Common myeloid progenitor, CD34-positive (primary cell): ENCODE results near the gene RBM46.
"Not testable (repeated sequence)": the region's sequence is repeated elsewhere in the genome, so short reads cannot be mapped to it uniquely, and the experiment has no call there.

Source experiments
- CTCF ChIA-PET: fragments of 350-600 bp; sonication (Branson Sonifier 250); formaldehyde crosslinking; loops from one replicate; lab custom pipeline; 2021; ENCODE audit warnings: antibody characterized with exemption; lab: Charles Lee
- POLR2A ChIA-PET: fragments of 350-600 bp; sonication (Branson Sonifier 250); formaldehyde crosslinking; loops from one replicate; lab custom pipeline; 2021; ENCODE audit warnings: antibody characterized with exemption; lab: Charles Lee
- DNase-seq, 3 donors: peaks; one replicate each; pipeline versions ENCODE4 v3.0.0 to v3.0.0-alpha.2; 2013
- H3K27ac ChIP-seq, 2 experiments: 1 replicate in 1 of 2; 2 replicates in 1 of 2; pipeline ENCODE4 v1.7.0; 2013; ENCODE audit warnings: inconsistent platforms in 2 of 2, low read length in 2 of 2, mild to moderate bottlenecking in 2 of 2, low read depth in 1 of 2, moderate library complexity in 1 of 2; ENCODE audit not compliant: severe bottlenecking in 2 of 2, insufficient read depth in 1 of 2, poor library complexity in 1 of 2
- H3K27me3 ChIP-seq, 5 experiments: replicated peaks in 2 of 5; 1 replicate in 3 of 5; 2 replicates in 2 of 5; pipeline versions ENCODE4 v1.6.1 to v1.7.0; 2013; ENCODE audit warnings: low read length in 4 of 5, mild to moderate bottlenecking in 2 of 5, moderate library complexity in 2 of 5, inconsistent platforms in 1 of 5; ENCODE audit not compliant: insufficient read depth in 5 of 5, control insufficient read depth in 4 of 5
- H3K36me3 ChIP-seq, 4 experiments: 1 replicate in 2 of 4; 2 replicates in 2 of 4; pipeline versions ENCODE4 v1.6.1 to v1.7.0; 2013; ENCODE audit warnings: low read length in 3 of 4, control low read depth in 1 of 4, mild to moderate bottlenecking in 1 of 4; ENCODE audit not compliant: control insufficient read depth in 4 of 4, insufficient read depth in 4 of 4
- H3K4me1 ChIP-seq, 4 experiments: 1 replicate in 3 of 4; 2 replicates in 1 of 4; pipeline versions ENCODE4 v1.6.1 to v1.7.1; 2013; ENCODE audit warnings: low read length in 3 of 4, mild to moderate bottlenecking in 3 of 4, control low read depth in 1 of 4, inconsistent platforms in 1 of 4, moderate library complexity in 1 of 4; ENCODE audit not compliant: control insufficient read depth in 4 of 4, insufficient read depth in 4 of 4; ENCODE audit errors: control extremely low read depth in 1 of 4
- H3K4me3 ChIP-seq, 7 experiments: 1 replicate in 4 of 7; 2 replicates in 3 of 7; pipeline versions ENCODE4 v1.5.1 to v1.7.0; 2013; ENCODE audit warnings: mild to moderate bottlenecking in 7 of 7, low read length in 6 of 7, moderate library complexity in 6 of 7, inconsistent platforms in 2 of 7, low read depth in 2 of 7, control low read depth in 1 of 7; ENCODE audit not compliant: insufficient read depth in 4 of 7, control insufficient read depth in 1 of 7; ENCODE audit errors: extremely low read depth in 1 of 7
- H3K9me3 ChIP-seq, 5 experiments: 1 replicate in 4 of 5; 2 replicates in 1 of 5; pipeline versions ENCODE4 v1.6.1 to v1.7.1; 2013; ENCODE audit warnings: low read length in 4 of 5, mild to moderate bottlenecking in 2 of 5, inconsistent platforms in 1 of 5, low read depth in 1 of 5, moderate library complexity in 1 of 5; ENCODE audit not compliant: control insufficient read depth in 4 of 5, insufficient read depth in 2 of 5; ENCODE audit errors: control extremely low read depth in 1 of 5
- whole genome bisulfite sequencing: methylation state at CpG from one replicate; pipeline ENCODE4 v1.1.5; 2013; ENCODE audit not compliant: insufficient coverage; 5-methylcytosine and 5-hydroxymethylcytosine counted together

The RBM46 gene

GRCh38 chr4:154872198-154872597 lies 91.1 kb downstream of the RBM46 start:
- no peaks in the 10 kb centered on the region for H3K27me3 ChIP-seq
- peak in 1 of 3 donors; percentile 1 for DNase-seq
- POLR2A ChIA-PET: no interaction called here
- no peak overlapping the region for H3K27ac ChIP-seq
- no peaks in the 10 kb centered on the region for H3K36me3 ChIP-seq
- CTCF ChIA-PET: interaction anchor here (1.8 kb wide), 1 partner anchor 9 kb away, joined by 5 read pairs; no protein-coding TSS in a partner anchor
- H3K4me1 ChIP-seq: peaks cover 0 to 4% (median 0%) of the 10 kb centered on the region in 4 experiments
- H3K4me3 ChIP-seq: no peak overlapping the region
- peaks cover 0 to 22% (median 4%) of the 10 kb centered on the region in 5 experiments for H3K9me3 ChIP-seq

GRCh38 chr4:154874049-154874448 lies 93.0 kb downstream of the RBM46 start:
- H3K27ac ChIP-seq, H3K27me3 ChIP-seq, POLR2A ChIA-PET, H3K4me3 ChIP-seq, H3K4me1 ChIP-seq, CTCF ChIA-PET, H3K36me3 ChIP-seq: not testable (repeated sequence)
- WGBS: 79% methylated on average over 2 of the region's 4 CpGs
- DNase-seq: peak in 2 of 3 donors; percentile 3 to 6
- peaks cover 0 to 24% (median 4%) of the 10 kb centered on the region in 5 experiments for H3K9me3 ChIP-seq

- Histone ChIP-seq H3K27ac (no peak overlapping the region), H3K27me3 (no peaks in the 10 kb centered on the region), H3K9me3 (peaks cover 0 to 23% (median 4%) of the 10 kb centered on the region in 5 experiments), H3K36me3 (no peaks in the 10 kb centered on the region), H3K4me1 (peaks cover 0 to 4% (median 0%) of the 10 kb centered on the region in 4 experiments), H3K4me3 (no peak overlapping the region)
- CTCF ChIA-PET: interaction anchor here (0.9 kb wide), 1 partner anchor 70 kb away, joined by 3 read pairs; no protein-coding TSS in a partner anchor
- peak; percentile 14 to 73 (median 53) for DNase-seq
- POLR2A ChIA-PET: interaction anchor here (0.6 kb wide), 1 partner anchor 148 kb away, joined by 4 read pairs; no protein-coding TSS in a partner anchor
- WGBS: 76% methylated on average over 6 of the region's 8 CpGs
Observed at GRCh38 chr4:154877110-154877760, 96.2 kb downstream of the RBM46 start.
